Spleen (tissue), 7 donors: Measurements from ENCODE around the gene SHQ1.

Experiments
- POLR2A ChIP-seq, 3 donors: fragments of 450-650 bp; IDR thresholded peaks; one replicate each; pipeline ENCODE4 v1.5.1; 2017; ENCODE audit warnings: antibody characterized with exemption in 3 of 3, mild to moderate bottlenecking in 1 of 3
- POLR2AphosphoS5 ChIP-seq, 3 donors: sonication (generic); formaldehyde crosslinking; IDR thresholded peaks; one replicate each; pipeline ENCODE4 v1.5.1; 2017; ENCODE audit warnings: antibody characterized with exemption in 3 of 3
- TF ChIP-seq, protein P1 (sequence below), 11 experiments: fragments of 200-600 bp in 7 of 11; fragments of 450-650 bp in 4 of 11; sonication (generic) in 4 of 11; IDR thresholded peaks in 8 of 11; conservative IDR thresholded peaks in 3 of 11; 1 replicate in 7 of 11; 2 replicates in 4 of 11; pipeline versions ENCODE4 v1.4.0 to v1.8.0; 2016 to 2021; ENCODE audit warnings: antibody characterized with exemption in 11 of 11, inconsistent platforms in 4 of 11, mild to moderate bottlenecking in 1 of 11
- donor health status: DM: no; HTN: no; CAD: no; lungs with moderate emphysema.
- donor health status: DM: no; HTN: no; CAD: no.
- donor health status: DM: no; HTN: no; CAD: no.

DNA sequence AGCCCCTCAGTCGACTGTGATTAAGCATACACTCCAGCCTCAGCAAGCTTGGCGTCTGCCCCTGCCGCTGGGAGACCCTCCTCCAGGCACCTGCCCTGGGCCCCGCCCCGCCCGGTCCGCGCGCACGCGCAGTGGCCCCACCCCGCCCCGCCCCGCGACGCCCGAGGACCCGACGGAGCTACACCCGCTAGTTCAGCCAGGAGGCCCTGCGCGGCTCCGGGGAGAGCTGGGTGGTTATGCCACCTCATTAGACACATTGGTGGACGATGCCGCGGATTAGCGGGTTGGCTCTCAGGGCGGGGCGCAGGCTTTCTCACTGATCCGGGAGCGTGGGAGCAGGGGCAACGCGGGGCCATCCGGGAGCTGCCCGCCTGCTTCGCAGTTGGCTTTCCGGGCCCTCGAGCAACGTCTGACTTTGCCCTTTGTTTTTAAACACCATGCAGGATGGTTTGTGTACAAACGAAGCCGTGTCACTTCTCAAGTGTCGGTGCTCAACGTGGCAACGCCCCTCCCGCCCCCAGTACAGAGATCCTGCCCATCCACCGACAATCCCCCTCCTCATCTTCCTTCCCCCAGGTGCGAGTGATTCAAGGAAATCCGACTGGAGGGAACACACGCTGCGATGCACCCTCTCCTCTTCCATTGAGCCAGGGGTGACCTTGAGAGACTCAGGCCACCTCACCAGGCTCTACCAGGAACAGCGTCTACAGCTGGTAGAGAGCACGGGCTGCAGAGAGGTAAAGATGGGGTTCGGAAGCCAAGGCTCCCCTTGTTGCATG lies 109.3 kb downstream of the SHQ1 start:
- TF ChIP-seq POLR2A (IDR thresholded peaks at IDR 0.05) (no peak), POLR2AphosphoS5 (IDR thresholded peaks at IDR 0.05) (peak; percentile 47 to 72 (median 52))
- TF ChIP-seq, protein P1, sequence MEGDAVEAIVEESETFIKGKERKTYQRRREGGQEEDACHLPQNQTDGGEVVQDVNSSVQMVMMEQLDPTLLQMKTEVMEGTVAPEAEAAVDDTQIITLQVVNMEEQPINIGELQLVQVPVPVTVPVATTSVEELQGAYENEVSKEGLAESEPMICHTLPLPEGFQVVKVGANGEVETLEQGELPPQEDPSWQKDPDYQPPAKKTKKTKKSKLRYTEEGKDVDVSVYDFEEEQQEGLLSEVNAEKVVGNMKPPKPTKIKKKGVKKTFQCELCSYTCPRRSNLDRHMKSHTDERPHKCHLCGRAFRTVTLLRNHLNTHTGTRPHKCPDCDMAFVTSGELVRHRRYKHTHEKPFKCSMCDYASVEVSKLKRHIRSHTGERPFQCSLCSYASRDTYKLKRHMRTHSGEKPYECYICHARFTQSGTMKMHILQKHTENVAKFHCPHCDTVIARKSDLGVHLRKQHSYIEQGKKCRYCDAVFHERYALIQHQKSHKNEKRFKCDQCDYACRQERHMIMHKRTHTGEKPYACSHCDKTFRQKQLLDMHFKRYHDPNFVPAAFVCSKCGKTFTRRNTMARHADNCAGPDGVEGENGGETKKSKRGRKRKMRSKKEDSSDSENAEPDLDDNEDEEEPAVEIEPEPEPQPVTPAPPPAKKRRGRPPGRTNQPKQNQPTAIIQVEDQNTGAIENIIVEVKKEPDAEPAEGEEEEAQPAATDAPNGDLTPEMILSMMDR (IDR thresholded peaks at IDR 0.05 in 8 of 11, conservative IDR thresholded peaks at IDR 0.05 in 3 of 11) = peak in 1 of 11 experiments; percentile 22
